ENCODE results near the gene RASAL1.

GRCh38 chr12:113155646-113156045 lies 20.1 kb upstream of the RASAL1 start:
- TF ChIP-seq BHLHE40 (IDR thresholded peaks at IDR 0.05; ENCODE audit: borderline replicate concordance): no peak
- no peak for TF ChIP-seq FOXM1 (IDR thresholded peaks at IDR 0.05; ENCODE audit: borderline replicate concordance)
- TF ChIP-seq HDGF (IDR thresholded peaks at IDR 0.05; ENCODE audit: borderline replicate concordance): no peak
- no peak for TF ChIP-seq TARDBP (IDR thresholded peaks at IDR 0.05)
- TF ChIP-seq ELF4 (IDR thresholded peaks at IDR 0.05): no peak
- TF ChIP-seq SP1 (IDR thresholded peaks at IDR 0.05): no peak
- TF ChIP-seq FOXK2 (IDR thresholded peaks at IDR 0.05): no peak
- TF ChIP-seq CTBP1 (IDR thresholded peaks at IDR 0.05; ENCODE audit: borderline replicate concordance): no peak
- TF ChIP-seq PKNOX1 (IDR thresholded peaks at IDR 0.05): no peak
- no peak for TF ChIP-seq ZNF384 (IDR thresholded peaks at IDR 0.05)
- no peak for TF ChIP-seq FOXA1 (IDR thresholded peaks at IDR 0.05)
- no peak for TF ChIP-seq NFRKB (IDR thresholded peaks at IDR 0.05)
- no peak for TF ChIP-seq ARNT (IDR thresholded peaks at IDR 0.05)

Data from HEK293T (cell line).